ENCODE data around the gene TMEM252. TPM values are rescaled to one million over a fixed set of nuclear protein-coding genes. Genes with fewer than 3 reads are reported as not detected.

Gene TMEM252
- total RNA-seq, 1 donor from 2014 or later: not detected

GRCh38 chr9:68508547-68508946 lies 32.1 kb downstream of the TMEM252 start:
- Histone ChIP-seq H3K4me1 (ENCODE audit: insufficient read depth, low read length) (no peaks in the 10 kb centered on the region), H3K36me3 (ENCODE audit: insufficient read depth, low read length) (no peaks in the 10 kb centered on the region), H4K20me1 (ENCODE audit: insufficient read depth, low read length) (no peaks in the 10 kb centered on the region), H3K4me2 (ENCODE audit: low read length) (no peak overlapping the region), H3K9me3 (ENCODE audit: insufficient read depth, low read depth, low read length) (no peaks in the 10 kb centered on the region), H3K27me3 (ENCODE audit: insufficient read depth, low read length) (no peaks in the 10 kb centered on the region), H3K79me2 (ENCODE audit: insufficient read depth, low read length) (no peaks in the 10 kb centered on the region), H3K4me3 (ENCODE audit: insufficient read depth, low read depth, low read length) (no peak overlapping the region), H3K27ac (ENCODE audit: low read depth, low read length) (no peak overlapping the region), H2AFZ (ENCODE audit: low read depth, low read length) (no peak overlapping the region), H3K9ac (ENCODE audit: low read length) (no peak overlapping the region)
- Mint-ChIP-seq H3K27ac (ENCODE audit: unreplicated experiment) (no peak overlapping the region), H3K4me1 (ENCODE audit: low read depth, unreplicated experiment) (peaks cover 1% of the 10 kb centered on the region), H3K4me3 (ENCODE audit: unreplicated experiment) (no peak overlapping the region), H3K27me3 (ENCODE audit: low read depth, unreplicated experiment) (peaks cover 32% of the 10 kb centered on the region), H3K9me3 (ENCODE audit: unreplicated experiment) (no peaks in the 10 kb centered on the region), H3K36me3 (ENCODE audit: low read depth, unreplicated experiment) (no peaks in the 10 kb centered on the region)
- FAIRE-seq (no peak), DNase-seq (ENCODE audit: low read depth) (no peak)
- TF ChIP-seq CTCF (IDR thresholded peaks at IDR 0.05; ENCODE audit: insufficient read depth, low read depth, low read length): no peak
- no peak for TF ChIP-seq EZH2 (IDR thresholded peaks at IDR 0.05; ENCODE audit: insufficient read depth, low read length)

- Mint-ChIP-seq H3K27me3 (ENCODE audit: low read depth, unreplicated experiment) (peaks cover 31% of the 10 kb centered on the region), H3K27ac (ENCODE audit: unreplicated experiment) (no peak overlapping the region), H3K4me3 (ENCODE audit: unreplicated experiment) (no peak overlapping the region), H3K4me1 (ENCODE audit: low read depth, unreplicated experiment) (peaks cover 1% of the 10 kb centered on the region), H3K9me3 (ENCODE audit: unreplicated experiment) (no peaks in the 10 kb centered on the region), H3K36me3 (ENCODE audit: low read depth, unreplicated experiment) (no peaks in the 10 kb centered on the region)
- Histone ChIP-seq H3K27ac (ENCODE audit: low read depth, low read length) (no peak overlapping the region), H3K79me2 (ENCODE audit: insufficient read depth, low read length) (no peaks in the 10 kb centered on the region), H2AFZ (ENCODE audit: low read depth, low read length) (no peak overlapping the region), H3K27me3 (ENCODE audit: insufficient read depth, low read length) (no peaks in the 10 kb centered on the region), H3K9me3 (ENCODE audit: insufficient read depth, low read depth, low read length) (no peaks in the 10 kb centered on the region), H3K4me2 (ENCODE audit: low read length) (no peak overlapping the region), H3K36me3 (ENCODE audit: insufficient read depth, low read length) (no peaks in the 10 kb centered on the region), H3K4me3 (ENCODE audit: insufficient read depth, low read depth, low read length) (no peak overlapping the region), H3K9ac (ENCODE audit: low read length) (no peak overlapping the region), H4K20me1 (ENCODE audit: insufficient read depth, low read length) (no peaks in the 10 kb centered on the region), H3K4me1 (ENCODE audit: insufficient read depth, low read length) (no peaks in the 10 kb centered on the region)
- no peak for FAIRE-seq
- TF ChIP-seq EZH2 (IDR thresholded peaks at IDR 0.05; ENCODE audit: insufficient read depth, low read length) (no peak), CTCF (IDR thresholded peaks at IDR 0.05; ENCODE audit: insufficient read depth, low read depth, low read length) (no peak)
- no peak for DNase-seq (ENCODE audit: low read depth)
These were observed 32.9 kb downstream of the TMEM252 start for GRCh38 chr9:68507806-68508145.

- H3K4me1 Mint-ChIP-seq (ENCODE audit: low read depth, unreplicated experiment): peaks cover 1% of the 10 kb centered on the region
- H3K9me3 Mint-ChIP-seq (ENCODE audit: unreplicated experiment): no peaks in the 10 kb centered on the region
- FAIRE-seq (no peak), DNase-seq (ENCODE audit: low read depth) (no peak)
- H3K4me2 ChIP-seq (ENCODE audit: low read length): no peak overlapping the region
- H3K79me2 ChIP-seq (ENCODE audit: insufficient read depth, low read length): no peaks in the 10 kb centered on the region
- H3K27me3 ChIP-seq (ENCODE audit: insufficient read depth, low read length): no peaks in the 10 kb centered on the region
- peaks cover 27% of the 10 kb centered on the region for H3K27me3 Mint-ChIP-seq (ENCODE audit: low read depth, unreplicated experiment)
- H3K4me1 ChIP-seq (ENCODE audit: insufficient read depth, low read length): no peaks in the 10 kb centered on the region
- TF ChIP-seq CTCF (IDR thresholded peaks at IDR 0.05; ENCODE audit: insufficient read depth, low read depth, low read length) (peak; percentile 47), EZH2 (IDR thresholded peaks at IDR 0.05; ENCODE audit: insufficient read depth, low read length) (no peak)
- H3K27ac Mint-ChIP-seq (ENCODE audit: unreplicated experiment): no peak overlapping the region
- H4K20me1 ChIP-seq (ENCODE audit: insufficient read depth, low read length): no peaks in the 10 kb centered on the region
- H3K9ac ChIP-seq (ENCODE audit: low read length): no peak overlapping the region
- no peak overlapping the region for H3K4me3 Mint-ChIP-seq (ENCODE audit: unreplicated experiment)
- H3K27ac ChIP-seq (ENCODE audit: low read depth, low read length): no peak overlapping the region
- H2AFZ ChIP-seq (ENCODE audit: low read depth, low read length): no peak overlapping the region
- no peaks in the 10 kb centered on the region for H3K36me3 ChIP-seq (ENCODE audit: insufficient read depth, low read length)
- H3K36me3 Mint-ChIP-seq (ENCODE audit: low read depth, unreplicated experiment): no peaks in the 10 kb centered on the region
- H3K9me3 ChIP-seq (ENCODE audit: insufficient read depth, low read depth, low read length): no peaks in the 10 kb centered on the region
- H3K4me3 ChIP-seq (ENCODE audit: insufficient read depth, low read depth, low read length): no peak overlapping the region
These were observed 33.4 kb downstream of the TMEM252 start for GRCh38 chr9:68507130-68507805.

Data from astrocyte (in vitro differentiated cells and primary cell).